GM12864 (cell line): ENCODE measurements around the gene CDH8.

Experiments used
- DNase-seq: peaks from one replicate; pipeline ENCODE4 v3.0.0-alpha.2; 2011; ENCODE audit warnings: low read depth
- H3K4me3 ChIP-seq: 2 replicates; pipeline ENCODE4 v1.5.1; 2011; ENCODE audit warnings: mild to moderate bottlenecking, low read depth, low read length, control low read depth
- TF ChIP-seq, protein P1 (sequence below): IDR thresholded peaks from 2 replicates; pipeline ENCODE4 v1.5.1; 2011; ENCODE audit warnings: low read depth, mild to moderate bottlenecking, moderate library complexity, low read length, control low read depth, inconsistent platforms; ENCODE audit errors: missing control alignments

The CDH8 gene

DNA sequence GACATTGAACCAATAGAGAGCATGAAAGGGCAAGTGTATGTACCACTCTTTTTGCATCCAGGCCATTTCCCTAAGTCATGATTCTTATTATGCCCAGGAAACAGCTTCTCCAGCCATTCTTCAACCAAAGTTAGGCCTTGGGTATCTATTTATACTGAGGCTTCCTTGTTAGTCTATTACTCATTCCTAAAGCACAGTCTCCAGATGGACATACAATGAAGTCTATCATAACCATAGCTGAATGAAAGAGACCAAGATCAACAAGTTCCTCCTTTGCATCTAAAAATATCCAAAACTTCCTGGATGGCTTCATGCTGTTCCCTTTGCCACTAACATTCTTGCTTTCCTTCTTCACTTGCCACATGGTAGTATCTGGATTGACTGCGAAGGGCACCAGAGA, 265.9 kb downstream of the CDH8 start:
- no peak for DNase-seq
- H3K4me3 ChIP-seq = no peak overlapping the region
- TF ChIP-seq, protein P1, sequence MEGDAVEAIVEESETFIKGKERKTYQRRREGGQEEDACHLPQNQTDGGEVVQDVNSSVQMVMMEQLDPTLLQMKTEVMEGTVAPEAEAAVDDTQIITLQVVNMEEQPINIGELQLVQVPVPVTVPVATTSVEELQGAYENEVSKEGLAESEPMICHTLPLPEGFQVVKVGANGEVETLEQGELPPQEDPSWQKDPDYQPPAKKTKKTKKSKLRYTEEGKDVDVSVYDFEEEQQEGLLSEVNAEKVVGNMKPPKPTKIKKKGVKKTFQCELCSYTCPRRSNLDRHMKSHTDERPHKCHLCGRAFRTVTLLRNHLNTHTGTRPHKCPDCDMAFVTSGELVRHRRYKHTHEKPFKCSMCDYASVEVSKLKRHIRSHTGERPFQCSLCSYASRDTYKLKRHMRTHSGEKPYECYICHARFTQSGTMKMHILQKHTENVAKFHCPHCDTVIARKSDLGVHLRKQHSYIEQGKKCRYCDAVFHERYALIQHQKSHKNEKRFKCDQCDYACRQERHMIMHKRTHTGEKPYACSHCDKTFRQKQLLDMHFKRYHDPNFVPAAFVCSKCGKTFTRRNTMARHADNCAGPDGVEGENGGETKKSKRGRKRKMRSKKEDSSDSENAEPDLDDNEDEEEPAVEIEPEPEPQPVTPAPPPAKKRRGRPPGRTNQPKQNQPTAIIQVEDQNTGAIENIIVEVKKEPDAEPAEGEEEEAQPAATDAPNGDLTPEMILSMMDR = no peak

DNA sequence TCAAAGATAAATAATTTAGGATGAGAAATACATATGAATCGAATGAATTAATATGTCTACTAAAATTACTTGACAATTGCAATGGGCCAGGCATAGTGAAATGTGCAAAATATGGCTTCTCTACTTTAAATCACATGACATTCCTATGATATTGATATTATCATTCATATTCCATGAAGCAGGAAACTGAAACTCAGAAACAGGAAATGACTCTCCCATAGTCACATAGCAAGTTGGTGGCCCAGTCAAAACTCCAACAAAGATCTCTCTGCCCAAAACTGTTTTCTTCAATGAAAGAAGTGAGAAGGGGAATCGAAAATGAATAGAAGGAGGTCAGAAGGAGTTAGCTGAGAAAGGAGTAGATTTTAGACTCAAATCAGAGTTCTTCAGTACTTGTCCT, 272.2 kb downstream of the CDH8 start:
- H3K4me3 ChIP-seq = no peak overlapping the region

DNA sequence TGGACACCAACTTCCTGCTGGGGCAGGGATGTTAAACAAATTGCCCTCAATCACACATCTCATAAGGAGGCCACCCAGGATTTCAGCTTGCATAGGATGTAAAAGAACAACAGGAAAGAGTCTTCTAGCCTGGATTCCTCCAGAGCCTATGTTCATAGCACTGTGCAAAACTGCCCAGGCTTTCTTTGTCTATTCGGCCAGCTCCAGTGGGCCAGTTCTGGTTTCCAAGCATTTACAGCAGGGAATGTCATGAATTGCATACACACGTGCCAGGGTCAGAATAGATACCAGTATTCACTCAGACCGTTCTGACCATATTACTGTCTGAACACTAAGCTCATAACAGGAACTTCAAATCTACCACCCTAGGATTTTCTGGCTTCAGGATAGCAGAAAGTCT, 273.2 kb downstream of the CDH8 start:
- H3K4me3 ChIP-seq = no peak overlapping the region
- TF ChIP-seq, protein P1 = no peak
- DNase-seq = no peak

More for the DNA sequence above, 272.2 kb downstream of the CDH8 start:
- TF ChIP-seq, protein P1 = no peak
- no peak for DNase-seq

DNA sequence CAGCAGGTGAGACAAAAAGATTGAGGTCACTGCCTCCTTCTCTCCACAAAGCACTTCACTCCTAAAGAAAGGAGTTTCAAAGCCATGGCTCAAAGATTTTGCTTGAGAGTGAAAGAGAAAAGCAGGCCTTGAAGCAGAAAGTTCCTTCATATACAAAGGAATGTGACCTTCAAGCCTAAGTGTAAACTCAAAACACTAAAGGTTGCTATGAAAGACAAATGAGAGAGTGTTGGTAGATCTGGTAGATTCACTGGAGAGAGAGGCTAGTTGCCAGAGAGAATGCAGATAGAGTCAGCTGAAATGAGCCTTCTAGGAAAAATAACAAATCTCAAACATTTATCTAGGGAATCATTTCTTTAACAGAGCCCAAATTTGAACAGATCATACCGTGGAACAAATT, 305.2 kb downstream of the CDH8 start:
- TF ChIP-seq, protein P1 = no peak
- no peak for DNase-seq
- no peak overlapping the region for H3K4me3 ChIP-seq

DNA sequence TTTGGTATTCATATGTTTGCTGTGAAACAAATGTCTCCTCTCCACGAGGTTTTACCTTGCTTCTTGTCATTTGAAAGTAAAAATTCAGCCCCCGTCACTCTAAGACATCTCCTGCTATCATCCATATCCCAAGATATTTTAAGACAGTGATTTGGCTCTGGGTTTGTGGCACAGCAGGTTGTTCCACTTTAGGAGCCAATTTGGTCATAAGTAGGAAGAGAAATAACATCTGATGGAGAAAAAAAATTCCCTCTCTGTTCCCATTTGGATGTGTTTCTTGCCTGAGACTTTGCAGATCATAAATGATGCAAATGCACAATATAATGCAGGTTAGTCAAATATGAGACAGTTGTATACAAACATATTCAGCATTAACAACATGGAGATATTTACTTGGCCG, 309.5 kb downstream of the CDH8 start:
- H3K4me3 ChIP-seq = no peak overlapping the region
- DNase-seq = no peak
- TF ChIP-seq, protein P1 = no peak

DNA sequence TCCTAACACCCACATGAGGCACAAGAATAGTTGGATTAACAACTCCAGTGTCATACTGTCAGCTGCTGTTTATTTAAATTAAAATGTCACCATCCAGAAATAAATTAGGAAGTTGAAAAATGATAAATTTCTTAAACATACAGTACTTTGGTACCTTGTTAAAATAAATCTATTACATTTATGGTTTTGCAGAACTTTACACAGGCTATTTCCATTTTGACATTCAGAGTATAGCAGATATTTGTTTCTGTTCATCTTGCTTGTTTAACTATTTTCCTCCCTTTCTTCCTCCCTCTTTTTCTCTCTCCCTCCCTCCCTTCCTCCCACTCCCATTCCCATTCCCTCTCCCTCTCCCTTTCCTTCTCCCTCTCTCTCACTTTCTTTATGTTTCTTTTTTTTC, 310.1 kb downstream of the CDH8 start:
- H3K4me3 ChIP-seq = no peak overlapping the region
- TF ChIP-seq, protein P1 = no peak
- no peak for DNase-seq

DNA sequence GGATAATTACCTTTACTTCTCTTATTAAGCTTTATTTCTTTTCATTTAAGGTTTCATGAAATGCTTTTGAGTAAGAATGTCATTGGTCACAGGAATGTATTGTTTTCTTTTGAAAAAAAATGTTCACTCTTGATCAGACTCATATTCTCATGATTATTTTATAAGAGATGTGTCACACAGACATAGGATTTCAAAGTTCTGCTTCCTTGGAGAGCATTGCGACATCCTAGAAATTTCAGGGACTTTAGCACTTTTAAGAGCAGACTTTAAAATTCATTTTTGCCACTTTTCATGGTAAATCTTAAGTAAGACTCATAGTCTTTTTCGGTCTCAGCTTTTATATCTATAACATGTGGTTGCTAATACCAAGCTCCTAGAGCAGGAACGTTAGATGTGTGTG, 314.7 kb downstream of the CDH8 start:
- H3K4me3 ChIP-seq = no peak overlapping the region
- DNase-seq = no peak
- TF ChIP-seq, protein P1 = no peak
